GM21528 (cell line): ENCODE data around the gene PTPRN2.
"Not testable (repeated sequence)": the region's sequence is repeated elsewhere in the genome, so short reads cannot be mapped to it uniquely, and the experiment has no call there.

ENCODE experiments used
- ATAC-seq: cut with Tn5 transposase; IDR thresholded peaks from one replicate; pipeline ENCODE4 v1.9.1; 2021; ENCODE audit warnings: mild to moderate bottlenecking, moderate library complexity; ENCODE audit not compliant: unreplicated experiment, low FRiP score

PTPRN2 gene

GRCh38 chr7:157941210-157941609, 646.4 kb downstream of the PTPRN2 start:
- no peak for ATAC-seq

- ATAC-seq: no peak
These were observed 647.1 kb downstream of the PTPRN2 start for GRCh38 chr7:157940497-157940896.

GRCh38 chr7:157938211-157938610, 649.4 kb downstream of the PTPRN2 start:
- no peak for ATAC-seq

- ATAC-seq: no peak
These were observed 650.2 kb downstream of the PTPRN2 start for GRCh38 chr7:157937406-157937805.

- no peak for ATAC-seq
These were observed 650.6 kb downstream of the PTPRN2 start for GRCh38 chr7:157936976-157937375.

- ATAC-seq: not testable (repeated sequence)
These were observed 651.9 kb downstream of the PTPRN2 start for GRCh38 chr7:157935721-157936120.

GRCh38 chr7:157933219-157934155, 654.1 kb downstream of the PTPRN2 start:
- not testable (repeated sequence) for ATAC-seq

- no peak for ATAC-seq
These were observed 655.0 kb downstream of the PTPRN2 start for GRCh38 chr7:157932498-157933218.

- no peak for ATAC-seq
These were observed 656.6 kb downstream of the PTPRN2 start for GRCh38 chr7:157930926-157931466.

GRCh38 chr7:157930441-157930840, 657.2 kb downstream of the PTPRN2 start:
- ATAC-seq: no peak

- no peak for ATAC-seq
These were observed 658.0 kb downstream of the PTPRN2 start for GRCh38 chr7:157929671-157930070.

- no peak for ATAC-seq
These were observed 658.7 kb downstream of the PTPRN2 start for GRCh38 chr7:157928808-157929425.

- ATAC-seq: no peak
These were observed 659.3 kb downstream of the PTPRN2 start for GRCh38 chr7:157928171-157928794.

- no peak for ATAC-seq
These were observed 660.2 kb downstream of the PTPRN2 start for GRCh38 chr7:157927313-157927925.

GRCh38 chr7:157926521-157927150, 661.0 kb downstream of the PTPRN2 start:
- ATAC-seq: no peak

- no peak for ATAC-seq
These were observed 661.5 kb downstream of the PTPRN2 start for GRCh38 chr7:157926107-157926506.

- no peak for ATAC-seq
These were observed 662.2 kb downstream of the PTPRN2 start for GRCh38 chr7:157925383-157925875.

- ATAC-seq: no peak
These were observed 663.6 kb downstream of the PTPRN2 start for GRCh38 chr7:157923903-157924630.

GRCh38 chr7:157922576-157922975, 665.0 kb downstream of the PTPRN2 start:
- ATAC-seq: no peak
